GM12892 (cell line): ENCODE results near the gene PROSER3.

Experiments used
- POLR2A ChIP-seq: IDR thresholded peaks from 2 replicates; pipeline ENCODE4 v1.6.1; 2011; ENCODE audit warnings: low read depth, low read length, control low read depth
- POLR2AphosphoS5 ChIP-seq: IDR thresholded peaks from 2 replicates; pipeline ENCODE4 v1.6.1; 2011; ENCODE audit warnings: low read depth, low read length, control low read depth

DNA sequence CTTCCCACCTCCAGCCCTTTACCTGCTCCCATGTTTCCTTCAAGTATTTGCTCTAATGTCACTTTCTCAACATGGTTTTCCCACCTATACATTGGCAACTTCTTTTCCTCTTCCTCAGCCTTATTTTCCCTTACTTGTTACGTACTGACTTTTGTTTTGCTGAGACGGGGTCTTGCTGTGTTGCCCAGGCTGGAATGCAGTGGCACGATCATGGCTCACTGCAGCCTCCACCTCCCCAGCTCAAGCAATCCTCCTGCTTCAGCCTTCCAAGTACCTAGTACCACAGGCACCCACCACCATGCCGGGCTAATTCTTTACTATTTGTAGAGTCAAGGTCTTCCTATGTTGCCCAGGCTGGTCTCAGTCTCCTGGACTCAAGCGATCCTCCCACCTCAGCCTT lies 49.7 kb downstream of the PROSER3 start:
- TF ChIP-seq POLR2A (no peak), POLR2AphosphoS5 (no peak)
